22Rv1 (cell line): ENCODE results near the gene INTS1.

Experiments used
- CTCF ChIP-seq: fragments of 450-650 bp; IDR thresholded peaks from 2 replicates; pipeline ENCODE4 v1.5.1; 2017; ENCODE audit warnings: mild to moderate bottlenecking
- ZFX ChIP-seq: fragments of 450-650 bp; IDR thresholded peaks from 2 replicates; pipeline ENCODE4 v1.6.1; 2017; ENCODE audit warnings: antibody characterized with exemption, borderline replicate concordance

- TF ChIP-seq CTCF, result no peak
- TF ChIP-seq ZFX, result no peak
These were observed 10.6 kb downstream of the INTS1 start for GRCh38 chr7:1493571-1493970.
